GM23338 (cell line): ENCODE measurements around the gene SLC6A7. TPM values are rescaled to one million over a fixed set of nuclear protein-coding genes. Genes with fewer than 3 reads are reported as not detected.

ENCODE experiments used
- ATAC-seq: fragments of 200-7000 bp; cut with Tn5 transposase; 3 replicates; pipeline ENCODE4 v1.9.1; 2020
- DNase-seq: peaks from one replicate; pipeline ENCODE4 v3.0.0-alpha.2; 2015; ENCODE audit warnings: low spot score
- H2AFZ ChIP-seq: fragments of 200-600 bp; sonication (generic); 2 replicates; pipeline ENCODE4 v1.8.0; 2016; ENCODE audit warnings: antibody characterized with exemption, mild to moderate bottlenecking, moderate library complexity
- H3F3A ChIP-seq: fragments of 200-600 bp; sonication (generic); replicated peaks from 2 replicates; pipeline ENCODE4 v1.8.0; 2017; ENCODE audit warnings: antibody characterized with exemption, mixed run types, low read depth
- H3K27ac ChIP-seq: fragments of 200-600 bp; sonication (generic); 2 replicates; pipeline ENCODE4 v1.6.1; 2016; ENCODE audit warnings: low read depth
- H3K27me3 ChIP-seq: fragments of 200-600 bp; sonication (generic); 2 replicates; pipeline ENCODE4 v1.8.0; 2016; ENCODE audit warnings: mild to moderate bottlenecking, mixed run types, moderate library complexity; ENCODE audit not compliant: insufficient read depth
- H3K36me3 ChIP-seq: fragments of 200-600 bp; sonication (generic); 2 replicates; pipeline ENCODE4 v1.8.0; 2016; ENCODE audit warnings: mild to moderate bottlenecking; ENCODE audit not compliant: insufficient read depth
- H3K4me1 ChIP-seq: fragments of 200-600 bp; sonication (generic); 2 replicates; pipeline ENCODE4 v1.8.0; 2016; ENCODE audit warnings: mild to moderate bottlenecking, moderate library complexity; ENCODE audit not compliant: insufficient read depth
- H3K4me2 ChIP-seq: fragments of 200-600 bp; sonication (generic); 2 replicates; pipeline ENCODE4 v1.7.1; 2017; ENCODE audit warnings: mixed run types
- H3K4me3 ChIP-seq: fragments of 200-600 bp; sonication (generic); 2 replicates; pipeline ENCODE4 v1.6.1; 2016; ENCODE audit warnings: mixed run types
- H3K79me2 ChIP-seq: fragments of 200-600 bp; sonication (generic); replicated peaks from 2 replicates; pipeline ENCODE4 v1.8.0; 2017; ENCODE audit warnings: mild to moderate bottlenecking; ENCODE audit not compliant: insufficient read depth
- H3K9me2 ChIP-seq: fragments of 200-600 bp; sonication (generic); 2 replicates; pipeline ENCODE4 v1.8.0; 2017; ENCODE audit not compliant: insufficient read depth
- H4K20me1 ChIP-seq: fragments of 200-600 bp; sonication (generic); replicated peaks from 2 replicates; pipeline ENCODE4 v1.8.0; 2017; ENCODE audit warnings: mild to moderate bottlenecking; ENCODE audit not compliant: insufficient read depth
- H3K27ac Mint-ChIP-seq: 2 replicates; pipeline ENCODE4 v1.8.0; 2020; ENCODE audit warnings: inconsistent platforms, mild to moderate bottlenecking, moderate library complexity, mixed read lengths
- H3K27me3 Mint-ChIP-seq: 3 replicates; pipeline ENCODE4 v1.8.0; 2022; ENCODE audit warnings: low read depth, mild to moderate bottlenecking, moderate library complexity, mixed read lengths, inconsistent platforms; ENCODE audit not compliant: insufficient read depth, poor library complexity
- H3K36me3 Mint-ChIP-seq: 3 replicates; pipeline ENCODE4 v1.8.0; 2021; ENCODE audit warnings: low read depth, mild to moderate bottlenecking, inconsistent platforms, moderate library complexity, mixed read lengths
- H3K4me1 Mint-ChIP-seq: 3 replicates; pipeline ENCODE4 v1.8.0; 2020; ENCODE audit warnings: mild to moderate bottlenecking, inconsistent platforms, mixed read lengths
- H3K4me3 Mint-ChIP-seq: 3 replicates; pipeline ENCODE4 v1.8.0; 2021; ENCODE audit warnings: moderate library complexity, mild to moderate bottlenecking, inconsistent platforms, mixed read lengths
- H3K9me3 Mint-ChIP-seq: 3 replicates; pipeline ENCODE4 v1.8.0; 2020; ENCODE audit warnings: moderate library complexity, mild to moderate bottlenecking, inconsistent platforms, mixed read lengths
- CREB1 ChIP-seq: fragments of 250-450 bp; sonication (Bioruptor Pico); IDR thresholded peaks from 2 replicates; pipeline ENCODE4 v1.5.0; 2020; ENCODE audit warnings: low read depth, mild to moderate bottlenecking, moderate library complexity
- CTCF ChIP-seq, 2 experiments: fragments of 200-600 bp in 1 of 2; sonication (generic) in 1 of 2; conservative IDR thresholded peaks; 2 replicates each; pipeline versions ENCODE4 v1.5.1 to v1.6.1; 2016 to 2017; ENCODE audit warnings: antibody characterized with exemption in 2 of 2, low read depth in 2 of 2, mild to moderate bottlenecking in 2 of 2, moderate library complexity in 1 of 2
- ETS1 ChIP-seq: IDR thresholded peaks from 2 replicates; pipeline ENCODE4 v1.6.1; 2016; ENCODE audit warnings: antibody characterized with exemption
- EZH2 ChIP-seq: fragments of 200-600 bp; sonication (generic); IDR thresholded peaks from one replicate; pipeline ENCODE4 v1.8.0; 2017; ENCODE audit warnings: antibody characterized with exemption, mild to moderate bottlenecking, low read depth; ENCODE audit not compliant: unreplicated experiment
- EZH2phosphoT487 ChIP-seq: fragments of 200-600 bp; sonication (generic); IDR thresholded peaks from one replicate; pipeline ENCODE4 v1.8.1; 2018; ENCODE audit warnings: antibody characterized with exemption; ENCODE audit not compliant: unreplicated experiment
- JUNB ChIP-seq: IDR thresholded peaks from one replicate; pipeline ENCODE4 v1.6.1; 2016; ENCODE audit warnings: antibody characterized with exemption; ENCODE audit not compliant: unreplicated experiment
- NANOG ChIP-seq: IDR thresholded peaks from 2 replicates; pipeline ENCODE4 v1.6.1; 2016; ENCODE audit warnings: antibody characterized with exemption, borderline replicate concordance
- POLR2AphosphoS5 ChIP-seq: IDR thresholded peaks from 2 replicates; pipeline ENCODE4 v1.6.1; 2016; ENCODE audit warnings: antibody characterized with exemption, low read depth
- REST ChIP-seq: IDR thresholded peaks from one replicate; pipeline ENCODE4 v1.6.1; 2018; ENCODE audit warnings: antibody characterized with exemption; ENCODE audit not compliant: unreplicated experiment
- STAT1 ChIP-seq: IDR thresholded peaks from one replicate; pipeline ENCODE4 v1.6.1; 2016; ENCODE audit warnings: antibody characterized with exemption; ENCODE audit not compliant: unreplicated experiment
- ZNF114 ChIP-seq: fragments of 250-450 bp; sonication (Bioruptor Pico); IDR thresholded peaks from 2 replicates; pipeline ENCODE4 v1.5.0; 2020; ENCODE audit warnings: mild to moderate bottlenecking, moderate library complexity
- ZNF331 ChIP-seq: fragments of 250-450 bp; sonication (Bioruptor Pico); IDR thresholded peaks from 2 replicates; pipeline ENCODE4 v1.5.0; 2020; ENCODE audit warnings: low read depth, mild to moderate bottlenecking, moderate library complexity
- polyA plus RNA-seq: library from polyadenylated mRNA; unstranded; fragments of >200 nt; fragmentation: Nextera tagmentation; extraction: Ambion mirVana; gene quantifications from 2 replicates; pipeline ENCODE4 v1.2.1, GENCODE V29; 2016
- total RNA-seq: library from RNA; depleted of rRNA; stranded (reverse); fragments of >200 nt; shearing (Covaris generic); gene quantifications from 2 replicates; pipeline ENCODE4 v1.2.3, GENCODE V29; 2014

SLC6A7 gene
- total and polyA plus RNA-seq, 2 experiments from 2014 or later, result not detected

- no peak for TF ChIP-seq REST
- TF ChIP-seq ETS1, result no peak
- TF ChIP-seq ZNF114 (CRISPR knock-in tag), result no peak
- no peak for TF ChIP-seq NANOG
- TF ChIP-seq CTCF (conservative IDR thresholded peaks at IDR 0.05; ENCODE audit: low read depth in 2 of 2), result no peak
- TF ChIP-seq EZH2phosphoT487, result no peak
- no peak for TF ChIP-seq JUNB
These were observed 41.5 kb upstream of the SLC6A7 start (continued) for GRCh38 chr5:150148117-150148927.

- H3K27ac ChIP-seq, result no peak overlapping the region
- H4K20me1 ChIP-seq, result no peaks in the 10 kb centered on the region
- ATAC-seq, result no peak
- H3F3A ChIP-seq, result no peaks in the 10 kb centered on the region
- H2AFZ ChIP-seq, result no peak overlapping the region
- no peaks in the 10 kb centered on the region for H3K36me3 ChIP-seq
- H3K27me3 ChIP-seq, result no peaks in the 10 kb centered on the region
- peaks cover 20% of the 10 kb centered on the region for H3K4me1 Mint-ChIP-seq
- H3K79me2 ChIP-seq, result no peaks in the 10 kb centered on the region
- no peak overlapping the region for H3K4me3 Mint-ChIP-seq
- H3K4me3 ChIP-seq, result no peak overlapping the region
- peaks cover 14% of the 10 kb centered on the region for H3K4me1 ChIP-seq
- peaks cover 10% of the 10 kb centered on the region for H3K27me3 Mint-ChIP-seq
- no peaks in the 10 kb centered on the region for H3K9me2 ChIP-seq
- no peaks in the 10 kb centered on the region for H3K9me3 Mint-ChIP-seq
- no peak overlapping the region for H3K27ac Mint-ChIP-seq
- no peak overlapping the region for H3K4me2 ChIP-seq
- DNase-seq, result no peak
- H3K36me3 Mint-ChIP-seq, result no peaks in the 10 kb centered on the region; the same call in 2 of the 3 replicates
- TF ChIP-seq NANOG, result no peak
- no peak for TF ChIP-seq ETS1
- no peak for TF ChIP-seq REST
- TF ChIP-seq EZH2, result no peak
- no peak for TF ChIP-seq EZH2phosphoT487
- TF ChIP-seq JUNB, result no peak
- TF ChIP-seq POLR2AphosphoS5, result no peak
- TF ChIP-seq STAT1, result no peak
- TF ChIP-seq CTCF (conservative IDR thresholded peaks at IDR 0.05; ENCODE audit: low read depth in 2 of 2), result no peak
- TF ChIP-seq ZNF114 (CRISPR knock-in tag), result no peak
- TF ChIP-seq CREB1 (CRISPR knock-in tag), result no peak
- no peak for TF ChIP-seq ZNF331
These were observed 40.2 kb upstream of the SLC6A7 start for GRCh38 chr5:150149618-150150017.
